Embryonic facial prominence (tissue), 1 donor: Measurements from ENCODE around the gene RALGAPA2.
A peak's percentile ranks its signal among the peaks of the same experiment; 100 is the strongest.

Experiments
- DNase-seq: peaks from one replicate; pipeline ENCODE4 v3.0.0-alpha.2; 2016; ENCODE audit errors: extremely low spot score

RALGAPA2 gene

GRCh38 chr20:20466341-20466879 lies 246.0 kb downstream of the RALGAPA2 start:
- DNase-seq: no peak

- no peak for DNase-seq
These were observed 247.2 kb downstream of the RALGAPA2 start for GRCh38 chr20:20465252-20465651.

GRCh38 chr20:20463933-20464374 lies 248.5 kb downstream of the RALGAPA2 start:
- DNase-seq: no peak

GRCh38 chr20:20462185-20462584 lies 250.3 kb downstream of the RALGAPA2 start:
- DNase-seq: no peak

- no peak for DNase-seq
These were observed 250.9 kb downstream of the RALGAPA2 start for GRCh38 chr20:20461551-20461950.

GRCh38 chr20:20459726-20460125 lies 252.7 kb downstream of the RALGAPA2 start:
- no peak for DNase-seq

- no peak for DNase-seq
These were observed 254.9 kb downstream of the RALGAPA2 start for GRCh38 chr20:20457392-20458126.

- no peak for DNase-seq
These were observed 255.7 kb downstream of the RALGAPA2 start for GRCh38 chr20:20456741-20457140.

GRCh38 chr20:20455926-20456325 lies 256.5 kb downstream of the RALGAPA2 start:
- no peak for DNase-seq

GRCh38 chr20:20454850-20455627 lies 257.4 kb downstream of the RALGAPA2 start:
- DNase-seq: no peak

GRCh38 chr20:20454367-20454766 lies 258.1 kb downstream of the RALGAPA2 start:
- no peak for DNase-seq

- peak; percentile 12 for DNase-seq
These were observed 260.2 kb downstream of the RALGAPA2 start for GRCh38 chr20:20452254-20452676.

GRCh38 chr20:20450521-20450920 lies 261.9 kb downstream of the RALGAPA2 start:
- DNase-seq: no peak

- no peak for DNase-seq
These were observed 263.6 kb downstream of the RALGAPA2 start for GRCh38 chr20:20448881-20449280.

GRCh38 chr20:20447196-20447595 lies 265.2 kb downstream of the RALGAPA2 start:
- DNase-seq: no peak

- DNase-seq: no peak
These were observed 265.9 kb downstream of the RALGAPA2 start for GRCh38 chr20:20446425-20447015.

GRCh38 chr20:20446001-20446400 lies 266.4 kb downstream of the RALGAPA2 start:
- no peak for DNase-seq

- DNase-seq: no peak
These were observed 268.9 kb downstream of the RALGAPA2 start for GRCh38 chr20:20443504-20443903.

GRCh38 chr20:20442466-20442865 lies 270.0 kb downstream of the RALGAPA2 start:
- no peak for DNase-seq

- DNase-seq: no peak
These were observed 271.4 kb downstream of the RALGAPA2 start for GRCh38 chr20:20440886-20441658.

GRCh38 chr20:20440481-20440880 lies 272.0 kb downstream of the RALGAPA2 start:
- DNase-seq: no peak
